Peyer's patch (tissue), 4 donors: ENCODE data around the gene SLC25A45. TPM values are rescaled to one million over a fixed set of nuclear protein-coding genes. Genes with fewer than 3 reads are reported as not detected.
"Not testable (repeated sequence)": the region's sequence is repeated elsewhere in the genome, so short reads cannot be mapped to it uniquely, and the experiment has no call there.

ENCODE experiments used
- DNase-seq, 3 donors: peaks; one replicate each; pipeline ENCODE4 v3.0.0-alpha.2; 2017 to 2019
- H3K27ac ChIP-seq, 4 donors: fragments of 200-600 bp; sonication (generic); one replicate each; pipeline ENCODE4 v1.5.1; 2016 to 2019
- H3K27me3 ChIP-seq, 2 donors: fragments of 200-600 bp; sonication (generic); one replicate each; pipeline ENCODE4 v1.5.1; 2019
- H3K36me3 ChIP-seq, 3 donors: fragments of 200-600 bp; sonication (generic); one replicate each; pipeline ENCODE4 v1.5.1; 2016 to 2019
- H3K4me1 ChIP-seq, 4 donors: fragments of 200-600 bp; sonication (generic); one replicate each; pipeline ENCODE4 v1.5.1; 2016 to 2019
- H3K4me3 ChIP-seq, 4 donors: fragments of 200-600 bp; sonication (generic); 1 replicate in 3 of 4; 2 replicates in 1 of 4; pipeline ENCODE4 v1.5.1; 2016 to 2019; ENCODE audit warnings: mild to moderate bottlenecking in 1 of 4
- H3K9me3 ChIP-seq, 4 donors: fragments of 200-600 bp; sonication (generic); one replicate each; pipeline ENCODE4 v1.5.1; 2016 to 2019; ENCODE audit warnings: mild to moderate bottlenecking in 1 of 4
- CTCF ChIP-seq, 6 experiments: fragments of 450-650 bp in 4 of 6; fragments of 200-600 bp in 2 of 6; sonication (generic) in 1 of 6; IDR thresholded peaks; one replicate each; pipeline ENCODE4 v1.5.1; 2017 to 2019; ENCODE audit warnings: antibody characterized with exemption in 6 of 6, mild to moderate bottlenecking in 3 of 6, moderate library complexity in 1 of 6
- POLR2A ChIP-seq, 2 donors: fragments of 450-650 bp; IDR thresholded peaks; one replicate each; pipeline ENCODE4 v1.5.1; 2017; ENCODE audit warnings: antibody characterized with exemption in 2 of 2, mild to moderate bottlenecking in 2 of 2, moderate library complexity in 2 of 2
- total RNA-seq, 4 donors: library from RNA; depleted of rRNA; stranded (reverse); fragments of >200 nt; gene quantifications; one replicate each; pipeline ENCODE4 v1.1.0, GENCODE V29; 2016

The SLC25A45 gene
- total RNA-seq, 4 donors from 2014 or later, result 23.3 to 50.6 (median 40.2) TPM

GRCh38 chr11:65351511-65351910 is 30.9 kb downstream of the SLC25A45 start:
- Histone ChIP-seq H3K4me1 (peaks cover 0 to 19% (median 5%) of the 10 kb centered on the region in 4 donors), H3K9me3 (no peaks in the 10 kb centered on the region), H3K4me3 (no peak overlapping the region), H3K27ac (no peak overlapping the region), H3K36me3 (peaks cover 0 to 63% (median 0%) of the 10 kb centered on the region in 3 donors), H3K27me3 (no peaks in the 10 kb centered on the region)
- TF ChIP-seq POLR2A (IDR thresholded peaks at IDR 0.05), result no peak
- TF ChIP-seq CTCF (IDR thresholded peaks at IDR 0.05), result no peak
- no peak for DNase-seq

- H3K4me3 ChIP-seq, result no peak overlapping the region
- H3K36me3 ChIP-seq, result peaks cover 0 to 74% (median 0%) of the 10 kb centered on the region in 3 donors
- no peak overlapping the region for H3K27ac ChIP-seq
- no peak for DNase-seq
- H3K27me3 ChIP-seq, result no peaks in the 10 kb centered on the region
- H3K4me1 ChIP-seq, result no peaks in the 10 kb centered on the region
- TF ChIP-seq POLR2A (IDR thresholded peaks at IDR 0.05), result no peak
- no peak for TF ChIP-seq CTCF (IDR thresholded peaks at IDR 0.05)
- no peaks in the 10 kb centered on the region for H3K9me3 ChIP-seq
These were observed 40.6 kb downstream of the SLC25A45 start for GRCh38 chr11:65341856-65342255.

GRCh38 chr11:65340226-65340625 is 42.2 kb downstream of the SLC25A45 start:
- Histone ChIP-seq H3K9me3 (no peaks in the 10 kb centered on the region), H3K4me1 (peaks cover 0 to 4% (median 3%) of the 10 kb centered on the region in 4 donors), H3K36me3 (peaks cover 0 to 63% (median 0%) of the 10 kb centered on the region in 3 donors), H3K4me3 (no peak overlapping the region), H3K27ac (no peak overlapping the region), H3K27me3 (no peaks in the 10 kb centered on the region)
- DNase-seq, result no peak
- no peak for TF ChIP-seq POLR2A (IDR thresholded peaks at IDR 0.05)
- TF ChIP-seq CTCF (IDR thresholded peaks at IDR 0.05), result no peak

- no peak overlapping the region for H3K27ac ChIP-seq
- peaks cover 0 to 48% (median 0%) of the 10 kb centered on the region in 3 donors for H3K36me3 ChIP-seq
- DNase-seq, result no peak
- TF ChIP-seq CTCF (IDR thresholded peaks at IDR 0.05) (no peak), POLR2A (IDR thresholded peaks at IDR 0.05) (no peak)
- H3K9me3 ChIP-seq, result no peaks in the 10 kb centered on the region
- no peaks in the 10 kb centered on the region for H3K27me3 ChIP-seq
- no peak overlapping the region for H3K4me3 ChIP-seq
- H3K4me1 ChIP-seq, result peaks cover 3 to 14% (median 4%) of the 10 kb centered on the region in 4 donors
These were observed 43.8 kb downstream of the SLC25A45 start for GRCh38 chr11:65338676-65339075.

GRCh38 chr11:65334696-65335295 is 47.6 kb downstream of the SLC25A45 start:
- no peak for DNase-seq
- H3K27me3 ChIP-seq, result no peaks in the 10 kb centered on the region
- no peaks in the 10 kb centered on the region for H3K9me3 ChIP-seq
- TF ChIP-seq CTCF (IDR thresholded peaks at IDR 0.05), result no peak
- TF ChIP-seq POLR2A (IDR thresholded peaks at IDR 0.05), result no peak
- peak overlapping the region; percentile 74 to 95 (median 83) for H3K4me3 ChIP-seq
- peaks cover 3 to 15% (median 4%) of the 10 kb centered on the region in 4 donors for H3K4me1 ChIP-seq
- H3K27ac ChIP-seq, result peak overlapping the region in 1 of 4 donors; percentile 91
- H3K36me3 ChIP-seq, result peaks cover 0 to 12% (median 0%) of the 10 kb centered on the region in 3 donors

GRCh38 chr11:65332591-65332990 is 49.9 kb downstream of the SLC25A45 start:
- H3K36me3 ChIP-seq, H3K4me3 ChIP-seq, H3K27me3 ChIP-seq, H3K9me3 ChIP-seq, H3K27ac ChIP-seq, DNase-seq: not testable (repeated sequence)
- H3K4me1 ChIP-seq, result peaks cover 3 to 34% (median 4%) of the 10 kb centered on the region in 4 donors
